PFSK-1 (cell line): ENCODE results near the gene TMEM273.

Source experiments
- FOXP2 ChIP-seq: optimal IDR thresholded peaks from 2 replicates; pipeline ENCODE3; 2011; ENCODE audit warnings: borderline replicate concordance, control low read depth, inconsistent platforms; ENCODE audit not compliant: insufficient read depth; ENCODE audit errors: extremely low read length, extremely low read depth
- POLR2AphosphoS5 ChIP-seq: IDR thresholded peaks from 2 replicates; pipeline ENCODE4 v1.6.1; 2012; ENCODE audit warnings: low read depth, mild to moderate bottlenecking, control low read depth, low read length, moderate library complexity
- SIN3A ChIP-seq: IDR thresholded peaks from 2 replicates; pipeline ENCODE4 v1.6.1; 2012; ENCODE audit warnings: mild to moderate bottlenecking, low read length, moderate library complexity, borderline replicate concordance; ENCODE audit not compliant: insufficient read depth
- TAF1 ChIP-seq: IDR thresholded peaks from 2 replicates; pipeline ENCODE4 v1.6.1; 2012; ENCODE audit warnings: low read length, control low read depth, borderline replicate concordance; ENCODE audit not compliant: insufficient read depth
- TF ChIP-seq, protein P1 (sequence below), 2 experiments: IDR thresholded peaks; 2 replicates each; pipeline versions ENCODE4 v1.6.1 to v1.8.0; 2011 to 2012; ENCODE audit warnings: low read depth in 2 of 2, low read length in 2 of 2, control low read depth in 1 of 2, inconsistent platforms in 1 of 2, mild to moderate bottlenecking in 1 of 2, moderate library complexity in 1 of 2; ENCODE audit not compliant: insufficient read depth in 1 of 2

The TMEM273 gene

DNA sequence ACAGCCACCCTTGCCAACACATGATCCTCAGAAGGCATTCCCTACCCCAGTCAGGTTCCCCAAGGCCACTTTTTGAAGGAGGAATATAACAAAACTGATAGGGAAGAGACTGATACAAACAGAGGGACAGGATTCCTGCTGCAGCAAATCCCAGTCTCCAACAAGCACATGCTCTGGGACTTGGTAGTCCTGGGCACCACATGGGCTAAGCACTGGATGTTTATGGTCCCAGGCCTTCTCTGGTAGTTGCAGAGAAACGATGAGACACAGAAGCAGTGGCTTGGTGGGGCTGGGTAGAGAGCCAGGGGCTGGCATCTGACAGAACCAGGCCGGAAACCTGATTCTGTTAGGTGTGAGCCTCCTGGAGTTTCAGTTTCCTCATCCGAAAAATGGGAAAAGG is 76.1 kb downstream of the TMEM273 start:
- TF ChIP-seq FOXP2 (no peak), TAF1 (no peak), SIN3A (no peak), POLR2AphosphoS5 (no peak)
- TF ChIP-seq, protein P1, sequence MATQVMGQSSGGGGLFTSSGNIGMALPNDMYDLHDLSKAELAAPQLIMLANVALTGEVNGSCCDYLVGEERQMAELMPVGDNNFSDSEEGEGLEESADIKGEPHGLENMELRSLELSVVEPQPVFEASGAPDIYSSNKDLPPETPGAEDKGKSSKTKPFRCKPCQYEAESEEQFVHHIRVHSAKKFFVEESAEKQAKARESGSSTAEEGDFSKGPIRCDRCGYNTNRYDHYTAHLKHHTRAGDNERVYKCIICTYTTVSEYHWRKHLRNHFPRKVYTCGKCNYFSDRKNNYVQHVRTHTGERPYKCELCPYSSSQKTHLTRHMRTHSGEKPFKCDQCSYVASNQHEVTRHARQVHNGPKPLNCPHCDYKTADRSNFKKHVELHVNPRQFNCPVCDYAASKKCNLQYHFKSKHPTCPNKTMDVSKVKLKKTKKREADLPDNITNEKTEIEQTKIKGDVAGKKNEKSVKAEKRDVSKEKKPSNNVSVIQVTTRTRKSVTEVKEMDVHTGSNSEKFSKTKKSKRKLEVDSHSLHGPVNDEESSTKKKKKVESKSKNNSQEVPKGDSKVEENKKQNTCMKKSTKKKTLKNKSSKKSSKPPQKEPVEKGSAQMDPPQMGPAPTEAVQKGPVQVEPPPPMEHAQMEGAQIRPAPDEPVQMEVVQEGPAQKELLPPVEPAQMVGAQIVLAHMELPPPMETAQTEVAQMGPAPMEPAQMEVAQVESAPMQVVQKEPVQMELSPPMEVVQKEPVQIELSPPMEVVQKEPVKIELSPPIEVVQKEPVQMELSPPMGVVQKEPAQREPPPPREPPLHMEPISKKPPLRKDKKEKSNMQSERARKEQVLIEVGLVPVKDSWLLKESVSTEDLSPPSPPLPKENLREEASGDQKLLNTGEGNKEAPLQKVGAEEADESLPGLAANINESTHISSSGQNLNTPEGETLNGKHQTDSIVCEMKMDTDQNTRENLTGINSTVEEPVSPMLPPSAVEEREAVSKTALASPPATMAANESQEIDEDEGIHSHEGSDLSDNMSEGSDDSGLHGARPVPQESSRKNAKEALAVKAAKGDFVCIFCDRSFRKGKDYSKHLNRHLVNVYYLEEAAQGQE (IDR thresholded peaks at IDR 0.05; ENCODE audit: insufficient read depth in 1 of 2, low read depth in 2 of 2, low read length in 2 of 2) = no peak

DNA sequence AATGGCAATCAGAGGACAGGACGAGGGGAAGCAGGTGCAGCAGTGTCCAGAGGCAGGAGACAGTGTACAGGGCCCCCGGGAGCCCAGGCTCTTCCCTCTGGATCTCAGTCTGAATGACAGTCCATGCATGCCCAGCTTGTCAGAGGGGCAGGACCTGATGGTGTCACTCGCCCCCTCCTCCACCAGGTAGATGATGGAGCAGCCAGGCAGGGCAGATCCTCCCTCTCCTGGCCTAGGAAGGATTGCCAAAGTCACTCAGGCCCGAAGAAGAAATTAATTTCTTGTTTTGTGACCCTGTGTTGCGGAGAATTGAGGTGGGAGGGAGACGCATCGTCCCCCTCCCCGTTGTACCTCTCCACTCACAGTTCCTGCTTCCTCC is 76.9 kb downstream of the TMEM273 start:
- TF ChIP-seq POLR2AphosphoS5 (no peak), SIN3A (no peak), FOXP2 (no peak), TAF1 (no peak)
- TF ChIP-seq, protein P1 (IDR thresholded peaks at IDR 0.05; ENCODE audit: insufficient read depth in 1 of 2, low read depth in 2 of 2, low read length in 2 of 2) = no peak

DNA sequence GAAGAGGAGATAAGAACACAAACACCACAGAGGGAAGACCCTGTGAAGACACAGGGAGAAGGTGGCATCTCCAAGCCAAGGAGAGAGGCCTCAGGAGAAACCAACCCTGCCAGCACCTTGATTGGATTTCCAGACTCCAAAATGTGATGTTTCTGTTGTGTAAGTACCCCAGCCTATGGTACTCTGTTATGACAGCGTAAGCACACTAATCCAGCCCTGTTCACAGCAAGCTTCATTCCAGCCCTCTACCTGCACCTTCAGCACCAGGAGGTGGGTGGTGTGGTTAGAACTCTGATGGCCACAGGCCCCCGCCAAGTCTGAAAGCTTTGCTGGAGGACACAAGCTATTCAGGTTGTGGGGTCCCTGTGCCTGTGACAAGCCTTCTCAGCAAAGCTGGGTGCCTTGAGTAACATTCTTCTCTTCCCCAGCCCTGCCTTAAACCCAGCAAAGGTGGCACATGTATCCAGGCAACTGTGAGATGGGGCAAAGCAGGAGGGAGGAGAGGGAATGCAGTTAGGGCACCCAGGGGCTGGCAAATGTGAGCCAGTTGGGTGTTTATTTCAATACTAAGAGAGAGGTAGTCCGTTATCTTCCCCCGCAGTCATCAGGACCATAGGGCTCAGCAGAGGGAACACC is 77.4 kb downstream of the TMEM273 start:
- TF ChIP-seq TAF1 (no peak), FOXP2 (no peak), SIN3A (no peak), POLR2AphosphoS5 (no peak)
- TF ChIP-seq, protein P1 (IDR thresholded peaks at IDR 0.05; ENCODE audit: insufficient read depth in 1 of 2, low read depth in 2 of 2, low read length in 2 of 2) = no peak

DNA sequence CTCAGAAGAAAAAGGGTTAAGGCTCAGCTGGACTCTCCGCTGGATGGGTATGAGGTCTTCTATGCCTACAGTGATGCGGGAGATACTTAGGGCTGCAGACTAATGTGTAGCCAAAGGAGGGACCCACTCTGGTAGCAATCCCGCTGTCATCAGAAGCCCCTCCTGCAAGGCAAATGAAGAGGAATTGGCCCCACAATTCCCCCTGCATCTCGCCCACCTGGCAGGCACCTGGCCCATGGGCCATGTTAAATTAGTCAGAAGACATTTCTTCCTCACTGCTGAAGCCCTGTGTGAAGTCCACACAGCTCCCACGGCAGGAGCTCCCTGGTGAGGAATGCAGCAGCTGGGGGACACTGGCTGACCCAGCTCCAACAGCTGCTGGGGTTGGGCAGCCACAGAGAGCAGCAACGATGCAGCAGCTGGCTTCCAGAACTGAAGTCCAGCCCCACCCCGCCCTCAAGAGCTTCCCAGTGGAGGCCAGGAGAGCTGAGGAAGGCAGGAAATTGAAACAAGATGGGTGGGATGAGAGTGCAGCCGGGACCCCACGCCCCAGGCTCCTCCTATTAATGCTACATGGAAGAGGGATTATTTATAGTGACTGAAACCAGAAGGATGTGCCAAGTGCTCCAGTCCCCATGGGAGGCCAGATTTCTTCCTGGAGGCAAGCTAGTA is 78.4 kb downstream of the TMEM273 start:
- TF ChIP-seq POLR2AphosphoS5 = no peak
- TF ChIP-seq, protein P1 (IDR thresholded peaks at IDR 0.05; ENCODE audit: insufficient read depth in 1 of 2, low read depth in 2 of 2, low read length in 2 of 2) = no peak
- no peak for TF ChIP-seq FOXP2
- no peak for TF ChIP-seq TAF1
- no peak for TF ChIP-seq SIN3A
